ENCODE data around the gene RARRES2. TPM values are rescaled to one million over a fixed set of nuclear protein-coding genes. Genes with fewer than 3 reads are reported as not detected.

Gene RARRES2
- total RNA-seq, 1 experiment from 2014 or later, result 2.1 TPM

GRCh38 chr7:150371131-150371995 is 29.9 kb upstream of the RARRES2 start:
- Histone ChIP-seq H3K27ac (ENCODE audit: low read depth, low read length) (no peak overlapping the region; the same call in 1 of the 2 replicates), H3K9me3 (ENCODE audit: control insufficient read depth in 1 of 2, insufficient read depth in 1 of 2, low read depth in 1 of 2, low read length in 2 of 2) (no peaks in the 10 kb centered on the region), H4K20me1 (ENCODE audit: insufficient read depth) (no peaks in the 10 kb centered on the region), H3K4me2 (ENCODE audit: low read length) (no peak overlapping the region), H3K4me1 (ENCODE audit: control insufficient read depth in 1 of 2, insufficient read depth in 2 of 2, low read length in 2 of 2) (peaks cover 13 to 24% of the 10 kb centered on the region in 2 experiments), H3K79me2 (ENCODE audit: insufficient read depth, low read length) (peaks cover 44% of the 10 kb centered on the region), H3K4me3 (replicated peaks in 1 of 2; ENCODE audit: low read depth in 1 of 2, low read length in 2 of 2) (no peak overlapping the region), H2AFZ (ENCODE audit: low read depth, low read length, poor library complexity, severe bottlenecking) (no peak overlapping the region), H3K9ac (ENCODE audit: low read length) (no peak overlapping the region), H3K27me3 (ENCODE audit: insufficient read depth, low read length) (no peaks in the 10 kb centered on the region), H3K9me2 (ENCODE audit: insufficient read depth) (no peaks in the 10 kb centered on the region), H3K36me3 (ENCODE audit: control insufficient read depth in 1 of 2, insufficient read depth in 2 of 2, low read length in 2 of 2) (peaks cover 11 to 16% of the 10 kb centered on the region in 2 experiments; a peak in 3 of 4 replicates)
- ChIA-PET POLR2A (no interaction called here), RAD21 (ENCODE audit: low non-redundant PET in 1 of 2, low total read pairs in 2 of 2, uncharacterized antibody in 2 of 2, unreplicated experiment in 2 of 2) (no interaction called here), CTCF (no interaction called here)
- TF ChIP-seq POLR2A (IDR thresholded peaks at IDR 0.05; ENCODE audit: borderline replicate concordance, extremely low read depth, insufficient read depth, insufficient read length) (no peak), SRF (IDR thresholded peaks at IDR 0.05; ENCODE audit: low read depth) (no peak), POLR2AphosphoS5 (IDR thresholded peaks at IDR 0.05; ENCODE audit: low read depth, low read length) (no peak; the same call in 1 of the 2 replicates), RAD21 (IDR thresholded peaks at IDR 0.05; ENCODE audit: low read depth) (no peak)
- no peak for ATAC-seq
- intact Hi-C loops (cut with micrococcal nuclease), result no loop called here
- DNase-seq (ENCODE audit: low read depth, low spot score), result no peak
- no TSS peak for BruUV-seq (replicated peaks)

- no TSS peak for BruUV-seq (replicated peaks)
- Histone ChIP-seq H3K4me3 (replicated peaks in 1 of 2; ENCODE audit: low read depth in 1 of 2, low read length in 2 of 2) (no peak overlapping the region), H3K27ac (ENCODE audit: low read depth, low read length) (peak overlapping the region; percentile 98; the same call in 1 of the 2 replicates), H3K27me3 (ENCODE audit: insufficient read depth, low read length) (no peaks in the 10 kb centered on the region), H3K9me2 (ENCODE audit: insufficient read depth) (no peaks in the 10 kb centered on the region), H4K20me1 (ENCODE audit: insufficient read depth) (no peaks in the 10 kb centered on the region), H3K4me1 (ENCODE audit: control insufficient read depth in 1 of 2, insufficient read depth in 2 of 2, low read length in 2 of 2) (peaks cover 13 to 24% of the 10 kb centered on the region in 2 experiments), H2AFZ (ENCODE audit: low read depth, low read length, poor library complexity, severe bottlenecking) (no peak overlapping the region), H3K79me2 (ENCODE audit: insufficient read depth, low read length) (peaks cover 44% of the 10 kb centered on the region), H3K9me3 (ENCODE audit: control insufficient read depth in 1 of 2, insufficient read depth in 1 of 2, low read depth in 1 of 2, low read length in 2 of 2) (no peaks in the 10 kb centered on the region), H3K9ac (ENCODE audit: low read length) (peak overlapping the region; percentile 89), H3K36me3 (ENCODE audit: control insufficient read depth in 1 of 2, insufficient read depth in 2 of 2, low read length in 2 of 2) (peaks cover 11 to 16% of the 10 kb centered on the region in 2 experiments; a peak in 3 of 4 replicates), H3K4me2 (ENCODE audit: low read length) (peak overlapping the region; percentile 89)
- ChIA-PET CTCF (no interaction called here), POLR2A (interaction anchor here (2.6 kb wide), 1 partner anchor 7 kb away, joined by 15 read pairs; no protein-coding TSS in a partner anchor), RAD21 (ENCODE audit: low non-redundant PET in 1 of 2, low total read pairs in 2 of 2, uncharacterized antibody in 2 of 2, unreplicated experiment in 2 of 2) (no interaction called here)
- DNase-seq (ENCODE audit: low read depth, low spot score) (no peak), ATAC-seq (no peak)
- intact Hi-C loops (cut with micrococcal nuclease), result no loop called here
- TF ChIP-seq JUND (IDR thresholded peaks at IDR 0.05), result no peak
- no peak for TF ChIP-seq ELF1 (IDR thresholded peaks at IDR 0.05; ENCODE audit: borderline replicate concordance, low read depth)
- no peak for TF ChIP-seq ZBTB33 (IDR thresholded peaks at IDR 0.05; ENCODE audit: extremely low read depth, insufficient replicate concordance, low read length)
- TF ChIP-seq EZH2 (IDR thresholded peaks at IDR 0.05), result no peak
- no peak for TF ChIP-seq YY1 (IDR thresholded peaks at IDR 0.05; ENCODE audit: extremely low read depth, insufficient replicate concordance, low read depth, low read length)
- TF ChIP-seq SRF (IDR thresholded peaks at IDR 0.05; ENCODE audit: low read depth), result no peak
- TF ChIP-seq EZH2phosphoT487 (IDR thresholded peaks at IDR 0.05; ENCODE audit: borderline replicate concordance), result no peak
- TF ChIP-seq SP1 (IDR thresholded peaks at IDR 0.05; ENCODE audit: low read depth), result no peak
- TF ChIP-seq POLR2A (IDR thresholded peaks at IDR 0.05; ENCODE audit: borderline replicate concordance, extremely low read depth, insufficient read depth, insufficient read length), result no peak
- no peak for TF ChIP-seq ZFX (IDR thresholded peaks at IDR 0.05)
- TF ChIP-seq CBX3 (IDR thresholded peaks at IDR 0.05; ENCODE audit: low read depth), result no peak
- TF ChIP-seq ZNF274 (IDR thresholded peaks at IDR 0.05; ENCODE audit: low read depth, low read length), result no peak
- no peak for TF ChIP-seq SIN3A (IDR thresholded peaks at IDR 0.05; ENCODE audit: low read depth)
- TF ChIP-seq EGR1 (IDR thresholded peaks at IDR 0.05; ENCODE audit: low read depth), result no peak
Measured at GRCh38 chr7:150370612-150371071, 29.2 kb upstream of the RARRES2 start.

All from HCT116 (cell line).